K562 treated with DMSO at 1 percent for 48 hours (cell line): Measurements from ENCODE around the gene MED25. TPM values are rescaled to one million over a fixed set of nuclear protein-coding genes. Genes with fewer than 3 reads are reported as not detected.

Source experiments
- total RNA-seq: library from RNA; unstranded; fragments of 300-600 nt; gene quantifications from 2 replicates; pipeline ENCODE4 v1.2.3, GENCODE V29; 2022; ENCODE audit warnings: low replicate concordance; ENCODE audit errors: extremely low read depth

The MED25 gene
- not detected in 2 replicates for total RNA-seq

GRCh38 chr19:49817964-49818648 is at the start of gene MED25:
Gene MED25 (plus strand): TSS chr19:49818289. CDS start chr19:49818342, 53 bp downstream.

GRCh38 chr19:49812997-49813861 is 4.9 kb upstream of the MED25 start, which contains the start of gene FUZ:
Gene FUZ (minus strand): TSS chr19:49813292. CDS start chr19:49813106, 186 bp downstream.

GRCh38 chr19:49850487-49851342 is 32.6 kb downstream of the MED25 start, which contains the start of gene PTOV1:
Gene PTOV1 (plus strand): TSS chr19:49851159.

GRCh38 chr19:49866933-49867782 is 49.1 kb downstream of the MED25 start, which contains the start of gene PNKP:
Gene PNKP (minus strand): TSS chr19:49867576. CDS start chr19:49867204, 372 bp downstream.

GRCh38 chr19:49877020-49877878 is 59.2 kb downstream of the MED25 start, which contains the start of the genes AKT1S1 and TBC1D17:
Gene AKT1S1 (minus strand): TSS chr19:49877355. CDS start chr19:49873295, 4,060 bp downstream.
Gene TBC1D17 (plus strand): TSS chr19:49877702. CDS start chr19:49877724, 22 bp downstream.

Other genes with a start within 250 kb of the MED25 start
- gene NOSIP, start 237.7 kb upstream of the MED25 start, total RNA-seq, result 906 TPM in 1 of 2 replicates, not detected in the other
- gene PRRG2, start 237.0 kb upstream of the MED25 start, total RNA-seq, result not detected in 2 replicates
- not detected in 2 replicates for gene PRR12, start 227.1 kb upstream of the MED25 start, total RNA-seq
- not detected in 2 replicates for gene RRAS, start 178.1 kb upstream of the MED25 start, total RNA-seq
- not detected in 2 replicates for gene SCAF1, start 176.1 kb upstream of the MED25 start, total RNA-seq
- not detected in 2 replicates for gene IRF3, start 152.4 kb upstream of the MED25 start, total RNA-seq
- gene BCL2L12, start 152.4 kb upstream of the MED25 start, total RNA-seq, result not detected in 2 replicates
- not detected in 2 replicates for gene PRMT1, start 141.0 kb upstream of the MED25 start, total RNA-seq
- not detected in 2 replicates for gene ADM5, start 128.7 kb upstream of the MED25 start, total RNA-seq
- gene CPT1C, start 127.2 kb upstream of the MED25 start, total RNA-seq, result not detected in 2 replicates
- gene TSKS, start 55.0 kb upstream of the MED25 start, total RNA-seq, result not detected in 2 replicates
- 113 TPM in 1 of 2 replicates, not detected in the other for gene AP2A1, start 51.3 kb upstream of the MED25 start, total RNA-seq
- not detected in 2 replicates for gene FUZ, start 5.0 kb upstream of the MED25 start, total RNA-seq
- gene PTOV1, start 32.9 kb downstream of the MED25 start, total RNA-seq, result not detected in 2 replicates
- not detected in 2 replicates for gene PNKP, start 49.3 kb downstream of the MED25 start, total RNA-seq
- not detected in 2 replicates for gene AKT1S1, start 59.1 kb downstream of the MED25 start, total RNA-seq
- gene TBC1D17, start 59.4 kb downstream of the MED25 start, total RNA-seq, result not detected in 2 replicates
- gene IL4I1, start 78.6 kb downstream of the MED25 start, total RNA-seq, result not detected in 2 replicates
- 1,304 TPM in 1 of 2 replicates, not detected in the other for gene ATF5, start 110.9 kb downstream of the MED25 start, total RNA-seq
- gene NUP62, start 111.2 kb downstream of the MED25 start, total RNA-seq, result not detected in 2 replicates
- gene SIGLEC11, start 142.9 kb downstream of the MED25 start, total RNA-seq, result not detected in 2 replicates
- gene VRK3, start 207.1 kb downstream of the MED25 start, total RNA-seq, result not detected in 2 replicates
- not detected in 2 replicates for gene ZNF473, start 207.7 kb downstream of the MED25 start, total RNA-seq